Urothelium cell line (cell line): ENCODE results near the gene AIFM2.
"Not testable (repeated sequence)": the region's sequence is repeated elsewhere in the genome, so short reads cannot be mapped to it uniquely, and the experiment has no call there.

Experiments used
- DNase-seq: peaks from one replicate; pipeline ENCODE4 v3.0.0; 2011; ENCODE audit warnings: low spot score, mixed read lengths
- FAIRE-seq: peaks from 2 replicates; lab custom pipeline; 2011; peaks lifted over from hg19 to GRCh38; lab: Jason Lieb, UNC

AIFM2 gene

GRCh38 chr10:70096016-70096704 lies 36.5 kb downstream of the AIFM2 start:
- DNase-seq, result no peak
- no peak for FAIRE-seq

GRCh38 chr10:70094250-70094649 lies 38.4 kb downstream of the AIFM2 start:
- DNase-seq, result no peak
- no peak for FAIRE-seq

- FAIRE-seq (no peak), DNase-seq (no peak)
Observed at GRCh38 chr10:70093335-70093944, 39.2 kb downstream of the AIFM2 start.

- FAIRE-seq (no peak), DNase-seq (no peak)
Observed at GRCh38 chr10:70092389-70092718, 40.3 kb downstream of the AIFM2 start.

- FAIRE-seq, result no peak
Observed at GRCh38 chr10:70090951-70091350, 41.7 kb downstream of the AIFM2 start.

GRCh38 chr10:70090013-70090412 lies 42.6 kb downstream of the AIFM2 start:
- DNase-seq (no peak), FAIRE-seq (no peak)

More at GRCh38 chr10:70090951-70091350, 41.7 kb downstream of the AIFM2 start:
- no peak for DNase-seq

- DNase-seq (no peak), FAIRE-seq (no peak)
Observed at GRCh38 chr10:70088308-70088698, 44.3 kb downstream of the AIFM2 start.

GRCh38 chr10:70087616-70088307 lies 44.9 kb downstream of the AIFM2 start:
- peak; percentile 17 for FAIRE-seq
- DNase-seq, result no peak

- DNase-seq (no peak), FAIRE-seq (no peak)
Observed at GRCh38 chr10:70085975-70086613, 46.5 kb downstream of the AIFM2 start.

- FAIRE-seq, result no peak
Observed at GRCh38 chr10:70084189-70084588, 48.4 kb downstream of the AIFM2 start.

GRCh38 chr10:70080789-70081188 lies 51.8 kb downstream of the AIFM2 start:
- FAIRE-seq, DNase-seq: not testable (repeated sequence)

More at GRCh38 chr10:70084189-70084588, 48.4 kb downstream of the AIFM2 start:
- no peak for DNase-seq

- no peak for FAIRE-seq
- DNase-seq, result no peak
Observed at GRCh38 chr10:70078937-70079336, 53.7 kb downstream of the AIFM2 start.

GRCh38 chr10:70078329-70078728 lies 54.3 kb downstream of the AIFM2 start:
- FAIRE-seq (no peak), DNase-seq (no peak)

GRCh38 chr10:70074971-70075370 lies 57.7 kb downstream of the AIFM2 start:
- DNase-seq, result no peak
- no peak for FAIRE-seq

- DNase-seq (no peak), FAIRE-seq (no peak)
Observed at GRCh38 chr10:70074165-70074564, 58.5 kb downstream of the AIFM2 start.

- DNase-seq, result no peak
- FAIRE-seq, result peak; percentile 85
Observed at GRCh38 chr10:70070834-70071233, 61.8 kb downstream of the AIFM2 start.

- DNase-seq (no peak), FAIRE-seq (no peak)
Observed at GRCh38 chr10:70069346-70069745, 63.3 kb downstream of the AIFM2 start.

- no peak for FAIRE-seq
- no peak for DNase-seq
Observed at GRCh38 chr10:70068925-70069324, 63.7 kb downstream of the AIFM2 start.

- FAIRE-seq, result no peak
- DNase-seq, result no peak
Observed at GRCh38 chr10:70067586-70067985, 65.0 kb downstream of the AIFM2 start.

GRCh38 chr10:70066190-70066589 lies 66.4 kb downstream of the AIFM2 start:
- FAIRE-seq, result no peak
- no peak for DNase-seq

- no peak for FAIRE-seq
Observed at GRCh38 chr10:70064486-70064885, 68.1 kb downstream of the AIFM2 start.

More at GRCh38 chr10:70064486-70064885, 68.1 kb downstream of the AIFM2 start:
- DNase-seq, result no peak
